Bronchial epithelial cell (primary cell): Measurements from ENCODE around the gene PIGR. TPM values are rescaled to one million over a fixed set of nuclear protein-coding genes. Genes with fewer than 3 reads are reported as not detected.
A peak's percentile ranks its signal among the peaks of the same experiment; 100 is the strongest.

Source experiments
- DNase-seq: peaks from one replicate; pipeline ENCODE4 v3.0.0-alpha.2; 2010; ENCODE audit warnings: low read depth
- FAIRE-seq: peaks from 2 replicates; lab custom pipeline; 2011; peaks lifted over from hg19 to GRCh38; lab: Jason Lieb, UNC
- H3K27me3 ChIP-seq: 2 replicates; pipeline ENCODE4 v1.5.1; 2011; ENCODE audit warnings: low read length; ENCODE audit not compliant: control insufficient read depth, insufficient read depth
- H3K36me3 ChIP-seq: 2 replicates; pipeline ENCODE4 v1.5.1; 2011; ENCODE audit warnings: low read length; ENCODE audit not compliant: control insufficient read depth, insufficient read depth
- H3K4me3 ChIP-seq: 2 replicates; pipeline ENCODE4 v1.5.1; 2011; ENCODE audit warnings: mild to moderate bottlenecking, low read depth, low read length, control low read depth
- total RNA-seq: library from RNA; depleted of rRNA; stranded (reverse); fragments of >200 nt; gene quantifications from 2 replicates; pipeline ENCODE4 v1.2.1, GENCODE V29; 2014
- TF ChIP-seq, protein P1 (sequence below): IDR thresholded peaks from 2 replicates; pipeline ENCODE4 v1.5.1; 2011; ENCODE audit warnings: mild to moderate bottlenecking, moderate library complexity, low read length, control low read depth, inconsistent platforms; ENCODE audit not compliant: insufficient read depth, severe bottlenecking

The PIGR gene
- total RNA-seq, 1 donor from 2014 or later = under 0.01 TPM

GRCh38 chr1:206954459-206955342, 8.4 kb upstream of the PIGR start:
- TF ChIP-seq, protein P1, sequence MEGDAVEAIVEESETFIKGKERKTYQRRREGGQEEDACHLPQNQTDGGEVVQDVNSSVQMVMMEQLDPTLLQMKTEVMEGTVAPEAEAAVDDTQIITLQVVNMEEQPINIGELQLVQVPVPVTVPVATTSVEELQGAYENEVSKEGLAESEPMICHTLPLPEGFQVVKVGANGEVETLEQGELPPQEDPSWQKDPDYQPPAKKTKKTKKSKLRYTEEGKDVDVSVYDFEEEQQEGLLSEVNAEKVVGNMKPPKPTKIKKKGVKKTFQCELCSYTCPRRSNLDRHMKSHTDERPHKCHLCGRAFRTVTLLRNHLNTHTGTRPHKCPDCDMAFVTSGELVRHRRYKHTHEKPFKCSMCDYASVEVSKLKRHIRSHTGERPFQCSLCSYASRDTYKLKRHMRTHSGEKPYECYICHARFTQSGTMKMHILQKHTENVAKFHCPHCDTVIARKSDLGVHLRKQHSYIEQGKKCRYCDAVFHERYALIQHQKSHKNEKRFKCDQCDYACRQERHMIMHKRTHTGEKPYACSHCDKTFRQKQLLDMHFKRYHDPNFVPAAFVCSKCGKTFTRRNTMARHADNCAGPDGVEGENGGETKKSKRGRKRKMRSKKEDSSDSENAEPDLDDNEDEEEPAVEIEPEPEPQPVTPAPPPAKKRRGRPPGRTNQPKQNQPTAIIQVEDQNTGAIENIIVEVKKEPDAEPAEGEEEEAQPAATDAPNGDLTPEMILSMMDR = no peak

GRCh38 chr1:206953626-206954025, 7.4 kb upstream of the PIGR start:
- Histone ChIP-seq H3K36me3 (no peaks in the 10 kb centered on the region), H3K4me3 (no peak overlapping the region), H3K27me3 (no peaks in the 10 kb centered on the region)
- DNase-seq = no peak
- TF ChIP-seq, protein P1 = no peak
- FAIRE-seq = no peak

More at GRCh38 chr1:206954459-206955342, 8.4 kb upstream of the PIGR start:
- peak; percentile 24 for DNase-seq
- no peak for FAIRE-seq
- Histone ChIP-seq H3K36me3 (no peaks in the 10 kb centered on the region), H3K27me3 (no peaks in the 10 kb centered on the region), H3K4me3 (no peak overlapping the region)

- Histone ChIP-seq H3K36me3 (no peaks in the 10 kb centered on the region), H3K4me3 (no peak overlapping the region), H3K27me3 (no peaks in the 10 kb centered on the region)
- TF ChIP-seq, protein P1 = no peak
- no peak for FAIRE-seq
- no peak for DNase-seq
Measured at GRCh38 chr1:206953126-206953525, 6.9 kb upstream of the PIGR start.

GRCh38 chr1:206952171-206952570, 5.9 kb upstream of the PIGR start:
- FAIRE-seq (no peak), DNase-seq (peak; percentile 82)
- no peak overlapping the region for H3K4me3 ChIP-seq
- TF ChIP-seq, protein P1 = no peak
- no peaks in the 10 kb centered on the region for H3K36me3 ChIP-seq
- no peaks in the 10 kb centered on the region for H3K27me3 ChIP-seq

DNA sequence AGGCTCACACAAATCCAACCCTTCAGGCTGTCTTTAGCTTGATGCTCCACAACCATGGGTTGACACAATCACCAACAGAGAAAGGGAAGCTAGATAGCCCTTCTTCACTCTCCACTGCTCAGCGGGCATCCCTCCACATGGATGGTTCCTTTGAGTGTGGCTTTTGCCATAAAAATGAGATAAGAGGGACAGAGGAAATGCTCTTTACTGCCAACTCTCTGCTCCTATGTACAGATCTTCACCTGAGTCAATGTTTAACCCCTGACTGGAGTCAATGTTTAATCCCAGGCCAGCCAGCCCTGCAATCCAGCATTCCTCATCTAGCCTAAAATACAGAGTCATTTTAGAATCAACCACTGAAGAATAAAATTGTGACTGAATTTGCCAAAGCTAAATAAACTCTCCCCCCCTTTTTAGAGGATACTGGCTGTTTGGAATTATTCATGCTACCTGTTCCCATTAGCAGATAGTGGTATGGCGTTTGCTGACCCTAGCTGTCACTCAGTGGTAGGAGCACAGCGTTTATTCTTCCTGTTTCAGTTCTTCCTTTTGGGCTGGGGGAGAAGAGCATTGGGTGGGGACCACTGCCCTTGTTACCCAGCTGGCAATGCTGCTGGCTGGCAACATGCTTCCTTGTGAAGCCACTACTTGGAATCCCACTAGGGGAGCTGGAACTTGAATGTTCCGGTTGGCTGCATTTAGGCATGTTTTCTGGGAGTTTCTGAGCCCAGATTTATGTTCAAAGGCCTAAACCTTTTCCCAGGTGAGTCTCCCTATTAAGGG, 5.2 kb upstream of the PIGR start:
- DNase-seq (no peak), FAIRE-seq (no peak)
- Histone ChIP-seq H3K4me3 (no peak overlapping the region), H3K27me3 (no peaks in the 10 kb centered on the region), H3K36me3 (no peaks in the 10 kb centered on the region)
- TF ChIP-seq, protein P1 = no peak
